Measurements from ENCODE around the gene TMOD3.

Gene TMOD3

GRCh38 chr15:51793521-51794305 is 35.7 kb upstream of the TMOD3 start:
- DNase-seq (ENCODE audit: extremely low spot score): no peak
- POLR2A ChIA-PET: no interaction called here
- TF ChIP-seq FOXA1 (IDR thresholded peaks at IDR 0.05) (no peak), TARDBP (IDR thresholded peaks at IDR 0.05) (no peak), ARNT (IDR thresholded peaks at IDR 0.05) (no peak), FOXM1 (IDR thresholded peaks at IDR 0.05; ENCODE audit: borderline replicate concordance) (no peak), ZNF384 (IDR thresholded peaks at IDR 0.05) (no peak), ELF4 (IDR thresholded peaks at IDR 0.05) (no peak), FOXK2 (IDR thresholded peaks at IDR 0.05) (no peak), CTBP1 (IDR thresholded peaks at IDR 0.05; ENCODE audit: borderline replicate concordance) (no peak)
- CTCF ChIA-PET: no interaction called here

- TF ChIP-seq SUZ12 (IDR thresholded peaks at IDR 0.05): no peak
- TF ChIP-seq PKNOX1 (IDR thresholded peaks at IDR 0.05): no peak
- no peak for TF ChIP-seq ZNF384 (IDR thresholded peaks at IDR 0.05)
- no peak for TF ChIP-seq FOXA1 (IDR thresholded peaks at IDR 0.05)
- TF ChIP-seq TARDBP (IDR thresholded peaks at IDR 0.05): no peak
- no peak for TF ChIP-seq NFRKB (IDR thresholded peaks at IDR 0.05)
- no peak for TF ChIP-seq HDGF (IDR thresholded peaks at IDR 0.05; ENCODE audit: borderline replicate concordance)
- no peak for TF ChIP-seq FOXK2 (IDR thresholded peaks at IDR 0.05)
- no peak for TF ChIP-seq CTBP1 (IDR thresholded peaks at IDR 0.05; ENCODE audit: borderline replicate concordance)
- TF ChIP-seq ARNT (IDR thresholded peaks at IDR 0.05): no peak
- TF ChIP-seq SP1 (IDR thresholded peaks at IDR 0.05): no peak
- TF ChIP-seq BHLHE40 (IDR thresholded peaks at IDR 0.05; ENCODE audit: borderline replicate concordance): no peak
- TF ChIP-seq L3MBTL2 (conservative IDR thresholded peaks at IDR 0.05): no peak
- TF ChIP-seq LEF1 (IDR thresholded peaks at IDR 0.05; ENCODE audit: borderline replicate concordance): no peak
- TF ChIP-seq ELF4 (IDR thresholded peaks at IDR 0.05): no peak
- no peak for TF ChIP-seq FOXM1 (IDR thresholded peaks at IDR 0.05; ENCODE audit: borderline replicate concordance)
- ChIA-PET POLR2A (no interaction called here), CTCF (no interaction called here)
- DNase-seq (ENCODE audit: extremely low spot score): no peak
Observed at GRCh38 chr15:51796847-51797401, 32.5 kb upstream of the TMOD3 start.

- ChIA-PET POLR2A (no interaction called here), CTCF (no interaction called here)
- TF ChIP-seq SP1 (IDR thresholded peaks at IDR 0.05) (no peak), FOXA1 (IDR thresholded peaks at IDR 0.05) (no peak)
Observed at GRCh38 chr15:51798281-51798680, 31.2 kb upstream of the TMOD3 start.

GRCh38 chr15:51799282-51800252 is 29.9 kb upstream of the TMOD3 start:
- no peak for DNase-seq (ENCODE audit: extremely low spot score)
- CTCF ChIA-PET: no interaction called here
- POLR2A ChIA-PET: no interaction called here
- TF ChIP-seq SP1 (IDR thresholded peaks at IDR 0.05): no peak
- no peak for TF ChIP-seq ELF4 (IDR thresholded peaks at IDR 0.05)
- no peak for TF ChIP-seq FOXM1 (IDR thresholded peaks at IDR 0.05; ENCODE audit: borderline replicate concordance)
- TF ChIP-seq CTBP1 (IDR thresholded peaks at IDR 0.05; ENCODE audit: borderline replicate concordance): no peak
- TF ChIP-seq FOXA1 (IDR thresholded peaks at IDR 0.05): no peak
- no peak for TF ChIP-seq ZNF384 (IDR thresholded peaks at IDR 0.05)

More at GRCh38 chr15:51798281-51798680, 31.2 kb upstream of the TMOD3 start:
- no peak for DNase-seq (ENCODE audit: extremely low spot score)

- peak; percentile 25 for DNase-seq (ENCODE audit: extremely low spot score)
Observed at GRCh38 chr15:51801391-51801835, 28.0 kb upstream of the TMOD3 start.

GRCh38 chr15:51802593-51802992 is 26.9 kb upstream of the TMOD3 start:
- POLR2A ChIA-PET: no interaction called here
- TF ChIP-seq PKNOX1 (IDR thresholded peaks at IDR 0.05): no peak
- TF ChIP-seq CTBP1 (IDR thresholded peaks at IDR 0.05; ENCODE audit: borderline replicate concordance): no peak
- no peak for TF ChIP-seq ELF4 (IDR thresholded peaks at IDR 0.05)
- no peak for TF ChIP-seq LEF1 (IDR thresholded peaks at IDR 0.05; ENCODE audit: borderline replicate concordance)
- no peak for TF ChIP-seq SUZ12 (IDR thresholded peaks at IDR 0.05)
- TF ChIP-seq NFRKB (IDR thresholded peaks at IDR 0.05): no peak
- no peak for TF ChIP-seq BHLHE40 (IDR thresholded peaks at IDR 0.05; ENCODE audit: borderline replicate concordance)
- TF ChIP-seq ARNT (IDR thresholded peaks at IDR 0.05): no peak
- TF ChIP-seq HDGF (IDR thresholded peaks at IDR 0.05; ENCODE audit: borderline replicate concordance): no peak
- TF ChIP-seq ZNF384 (IDR thresholded peaks at IDR 0.05): no peak
- TF ChIP-seq SP1 (IDR thresholded peaks at IDR 0.05): no peak
- TF ChIP-seq TARDBP (IDR thresholded peaks at IDR 0.05): no peak
- TF ChIP-seq FOXA1 (IDR thresholded peaks at IDR 0.05): no peak
- TF ChIP-seq FOXK2 (IDR thresholded peaks at IDR 0.05): no peak
- TF ChIP-seq L3MBTL2 (conservative IDR thresholded peaks at IDR 0.05): no peak
- TF ChIP-seq FOXM1 (IDR thresholded peaks at IDR 0.05; ENCODE audit: borderline replicate concordance): no peak
- CTCF ChIA-PET: interaction anchor here (0.8 kb wide), 1 partner anchor 85 kb away, joined by 3 read pairs; no protein-coding TSS in a partner anchor
- no peak for DNase-seq (ENCODE audit: extremely low spot score)

More at GRCh38 chr15:51801391-51801835, 28.0 kb upstream of the TMOD3 start:
- CTCF ChIA-PET: interaction anchor here (0.8 kb wide), 1 partner anchor 120 kb away, joined by 3 read pairs; no protein-coding TSS in a partner anchor
- POLR2A ChIA-PET: no interaction called here
- no peak for TF ChIP-seq HDGF (IDR thresholded peaks at IDR 0.05; ENCODE audit: borderline replicate concordance)
- no peak for TF ChIP-seq PKNOX1 (IDR thresholded peaks at IDR 0.05)
